ENCODE data around the gene TRAK1. TPM values are rescaled to one million over a fixed set of nuclear protein-coding genes. Genes with fewer than 3 reads are reported as not detected.

Gene TRAK1
- total and polyA plus RNA-seq, 8 donors, result 28.2 to 50.3 (median 31.0) TPM

GRCh38 chr3:42080453-42080872, 10.7 kb upstream of the TRAK1 start:
- no peak for TF ChIP-seq CTCF (IDR thresholded peaks at IDR 0.05)
- Histone ChIP-seq H3K27ac (peak overlapping the region; percentile 63 to 80), H3K36me3 (no peaks in the 10 kb centered on the region), H3K4me1 (peaks cover 27 to 37% of the 10 kb centered on the region in 2 donors), H3K9me3 (no peaks in the 10 kb centered on the region), H3K4me3 (no peak overlapping the region), H3K27me3 (no peaks in the 10 kb centered on the region)
- DNase-seq (no peak), ATAC-seq (peak; percentile 91)
- intact Hi-C loops (cut with DNase I), result no loop called here

GRCh38 chr3:42081838-42082473, 9.2 kb upstream of the TRAK1 start:
- no peak for ATAC-seq
- Histone ChIP-seq H3K36me3 (peaks cover 0 to under 1% of the 10 kb centered on the region in 2 donors), H3K27ac (peak overlapping the region; percentile 42 to 80), H3K4me1 (peaks cover 27 to 37% of the 10 kb centered on the region in 2 donors), H3K27me3 (no peaks in the 10 kb centered on the region), H3K4me3 (no peak overlapping the region), H3K9me3 (no peaks in the 10 kb centered on the region)
- intact Hi-C loops (cut with DNase I), result no loop called here
- no peak for TF ChIP-seq CTCF (IDR thresholded peaks at IDR 0.05)
- DNase-seq, result no peak

GRCh38 chr3:42084586-42084985, 6.6 kb upstream of the TRAK1 start:
- intact Hi-C loops (cut with DNase I), result no loop called here

GRCh38 chr3:42085641-42086376, 5.3 kb upstream of the TRAK1 start:
- Histone ChIP-seq H3K9me3 (no peaks in the 10 kb centered on the region), H3K4me1 (peaks cover 14 to 21% of the 10 kb centered on the region in 2 donors), H3K4me3 (no peak overlapping the region), H3K27ac (no peak overlapping the region), H3K36me3 (peaks cover 0 to 32% of the 10 kb centered on the region in 2 donors), H3K27me3 (no peaks in the 10 kb centered on the region)
- intact Hi-C loops (cut with DNase I), result no loop called here
- TF ChIP-seq CTCF (IDR thresholded peaks at IDR 0.05), result no peak
- no peak for ATAC-seq
- no peak for DNase-seq

More at GRCh38 chr3:42084586-42084985, 6.6 kb upstream of the TRAK1 start:
- DNase-seq (no peak), ATAC-seq (no peak)
- Histone ChIP-seq H3K4me3 (no peak overlapping the region), H3K27me3 (no peaks in the 10 kb centered on the region), H3K4me1 (peaks cover 26 to 33% of the 10 kb centered on the region in 2 donors), H3K9me3 (no peaks in the 10 kb centered on the region), H3K36me3 (peaks cover 0 to 21% of the 10 kb centered on the region in 2 donors), H3K27ac (no peak overlapping the region)
- TF ChIP-seq CTCF (IDR thresholded peaks at IDR 0.05), result no peak

- H3K36me3 ChIP-seq, result peaks cover 0 to 32% of the 10 kb centered on the region in 2 donors
- H3K27me3 ChIP-seq, result no peaks in the 10 kb centered on the region
- no peak overlapping the region for H3K27ac ChIP-seq
- DNase-seq (no peak), ATAC-seq (no peak)
- H3K4me1 ChIP-seq, result peaks cover 0 to 3% of the 10 kb centered on the region in 2 donors
- intact Hi-C loops (cut with DNase I), result no loop called here
- TF ChIP-seq CTCF (IDR thresholded peaks at IDR 0.05), result no peak
- no peak overlapping the region for H3K4me3 ChIP-seq
- no peaks in the 10 kb centered on the region for H3K9me3 ChIP-seq
Measured at GRCh38 chr3:42088803-42089530, 2.2 kb upstream of the TRAK1 start.

Measured in left lung (tissue), 10 donors.